Activated naive CD4-positive, alpha-beta T cell treated with anti-CD3 and anti-CD28 coated beads, Interleukin-2, amount 10 ng/mL, durations not matched to agents 7 days and 5 days (primary cell): ENCODE data around the gene UROD.
"Not testable (repeated sequence)": the region's sequence is repeated elsewhere in the genome, so short reads cannot be mapped to it uniquely, and the experiment has no call there.

Experiments
- CTCF ChIA-PET: fragments of 350-600 bp; sonication (Branson Sonifier 250); formaldehyde crosslinking; loops from one replicate; lab custom pipeline; 2021; ENCODE audit warnings: antibody characterized with exemption; lab: Charles Lee
- DNase-seq: peaks from one replicate; pipeline ENCODE4 v3.0.0-alpha.2; 2020
- H3K27ac Mint-ChIP-seq: one replicate; pipeline ENCODE4 v1.8.0; 2021; ENCODE audit warnings: mild to moderate bottlenecking, moderate library complexity, mixed read lengths
- H3K27me3 Mint-ChIP-seq: one replicate; pipeline ENCODE4 v1.8.0; 2021; ENCODE audit warnings: mild to moderate bottlenecking, mixed read lengths
- H3K36me3 Mint-ChIP-seq: one replicate; pipeline ENCODE4 v1.8.0; 2021; ENCODE audit warnings: mixed read lengths
- H3K4me1 Mint-ChIP-seq: one replicate; pipeline ENCODE4 v1.8.0; 2021; ENCODE audit warnings: mixed read lengths
- H3K4me3 Mint-ChIP-seq: one replicate; pipeline ENCODE4 v1.8.0; 2021; ENCODE audit warnings: mild to moderate bottlenecking, moderate library complexity, mixed read lengths
- H3K9me3 Mint-ChIP-seq: one replicate; pipeline ENCODE4 v1.8.0; 2021; ENCODE audit warnings: mixed read lengths

Gene UROD

GRCh38 chr1:45001576-45001975 is 10.5 kb upstream of the UROD start:
- peaks cover 30% of the 10 kb centered on the region for H3K36me3 Mint-ChIP-seq
- H3K9me3 Mint-ChIP-seq, H3K27ac Mint-ChIP-seq, H3K4me3 Mint-ChIP-seq, DNase-seq, CTCF ChIA-PET, H3K27me3 Mint-ChIP-seq, H3K4me1 Mint-ChIP-seq: not testable (repeated sequence)

GRCh38 chr1:45002650-45003645 is 9.1 kb upstream of the UROD start:
- DNase-seq, result no peak
- CTCF ChIA-PET, result interaction anchor here (1.1 to 1.5 kb wide), 2 partner anchors 15 to 167 kb away, joined by 4 read pairs; no protein-coding TSS in a partner anchor
- Mint-ChIP-seq H3K27me3 (no peaks in the 10 kb centered on the region), H3K4me3 (no peak overlapping the region), H3K36me3 (peaks cover 35% of the 10 kb centered on the region), H3K9me3 (no peaks in the 10 kb centered on the region), H3K27ac (no peak overlapping the region), H3K4me1 (peaks cover 8% of the 10 kb centered on the region)

GRCh38 chr1:45003741-45004140 is 8.3 kb upstream of the UROD start:
- H3K4me1 Mint-ChIP-seq, result peaks cover 8% of the 10 kb centered on the region
- H3K27ac Mint-ChIP-seq, result no peak overlapping the region
- no peaks in the 10 kb centered on the region for H3K9me3 Mint-ChIP-seq
- peaks cover 40% of the 10 kb centered on the region for H3K36me3 Mint-ChIP-seq
- CTCF ChIA-PET, result interaction anchor here (1.5 kb wide), 1 partner anchor 15 kb away, joined by 4 read pairs; no protein-coding TSS in a partner anchor
- H3K27me3 Mint-ChIP-seq, result no peaks in the 10 kb centered on the region
- H3K4me3 Mint-ChIP-seq, result no peak overlapping the region
- no peak for DNase-seq

GRCh38 chr1:45004281-45004920 is 7.7 kb upstream of the UROD start:
- Mint-ChIP-seq H3K36me3 (peaks cover 40% of the 10 kb centered on the region), H3K4me1 (peaks cover 11% of the 10 kb centered on the region), H3K27ac (no peak overlapping the region), H3K27me3 (no peaks in the 10 kb centered on the region), H3K9me3 (no peaks in the 10 kb centered on the region), H3K4me3 (no peak overlapping the region)
- DNase-seq, result no peak
- CTCF ChIA-PET, result interaction anchor here (1.3 kb wide), 1 partner anchor 14 kb away, joined by 3 read pairs; no protein-coding TSS in a partner anchor

GRCh38 chr1:45005761-45006160 is 6.3 kb upstream of the UROD start:
- H3K4me1 Mint-ChIP-seq, result peaks cover 17% of the 10 kb centered on the region
- CTCF ChIA-PET, result interaction anchor here (0.8 to 1.3 kb wide), 2 partner anchors 10 to 12 kb away, joined by 3 read pairs; no protein-coding TSS in a partner anchor
- H3K36me3 Mint-ChIP-seq, result peaks cover 39% of the 10 kb centered on the region
- no peak for DNase-seq
- no peak overlapping the region for H3K4me3 Mint-ChIP-seq
- H3K27me3 Mint-ChIP-seq, result no peaks in the 10 kb centered on the region
- H3K27ac Mint-ChIP-seq, result no peak overlapping the region
- H3K9me3 Mint-ChIP-seq, result no peaks in the 10 kb centered on the region

GRCh38 chr1:45007311-45007710 is 4.7 kb upstream of the UROD start:
- peaks cover 32% of the 10 kb centered on the region for H3K36me3 Mint-ChIP-seq
- H3K4me1 Mint-ChIP-seq, result peaks cover 23% of the 10 kb centered on the region
- CTCF ChIA-PET, result no interaction called here

GRCh38 chr1:45008076-45008475 is 4.0 kb upstream of the UROD start:
- Mint-ChIP-seq H3K4me1 (peaks cover 29% of the 10 kb centered on the region), H3K4me3 (no peak overlapping the region), H3K27me3 (no peaks in the 10 kb centered on the region), H3K9me3 (no peaks in the 10 kb centered on the region), H3K27ac (no peak overlapping the region), H3K36me3 (peaks cover 26% of the 10 kb centered on the region)
- CTCF ChIA-PET, result no interaction called here
- no peak for DNase-seq

More at GRCh38 chr1:45007311-45007710, 4.7 kb upstream of the UROD start:
- H3K9me3 Mint-ChIP-seq, result no peaks in the 10 kb centered on the region
- DNase-seq, result no peak
- H3K27me3 Mint-ChIP-seq, result no peaks in the 10 kb centered on the region
- no peak overlapping the region for H3K27ac Mint-ChIP-seq
- no peak overlapping the region for H3K4me3 Mint-ChIP-seq

GRCh38 chr1:45008516-45008915 is 3.5 kb upstream of the UROD start:
- Mint-ChIP-seq H3K36me3 (peaks cover 24% of the 10 kb centered on the region), H3K27ac (no peak overlapping the region), H3K27me3 (no peaks in the 10 kb centered on the region), H3K9me3 (no peaks in the 10 kb centered on the region), H3K4me1 (peaks cover 33% of the 10 kb centered on the region), H3K4me3 (no peak overlapping the region)
- CTCF ChIA-PET, result no interaction called here
- no peak for DNase-seq

GRCh38 chr1:45009296-45009865 is 2.7 kb upstream of the UROD start:
- peaks cover 39% of the 10 kb centered on the region for H3K4me1 Mint-ChIP-seq
- CTCF ChIA-PET, result interaction anchor here (0.7 to 12.4 kb wide), 3 partner anchors 65 to 290 kb away, joined by 3 to 386 read pairs (median 3); partner anchors contain the start of gene PTCH2
- H3K4me3 Mint-ChIP-seq, result peak overlapping the region; percentile 74
- no peaks in the 10 kb centered on the region for H3K27me3 Mint-ChIP-seq
- no peak for DNase-seq
- H3K9me3 Mint-ChIP-seq, result no peaks in the 10 kb centered on the region
- H3K27ac Mint-ChIP-seq, result peak overlapping the region; percentile 77
- peaks cover 24% of the 10 kb centered on the region for H3K36me3 Mint-ChIP-seq

- CTCF ChIA-PET, result interaction anchor here (0.5 to 12.4 kb wide), 12 partner anchors 22 to 483 kb away, joined by 3 to 386 read pairs (median 4); partner anchors contain the start of genes BEST4, PTCH2 and TESK2
- Mint-ChIP-seq H3K27ac (peak overlapping the region; percentile 77), H3K4me1 (peaks cover 42% of the 10 kb centered on the region), H3K27me3 (no peaks in the 10 kb centered on the region), H3K36me3 (peaks cover 21% of the 10 kb centered on the region), H3K4me3 (peak overlapping the region; percentile 74), H3K9me3 (no peaks in the 10 kb centered on the region)
- DNase-seq, result peak; percentile 60
Measured at GRCh38 chr1:45009956-45010854, 1.8 kb upstream of the UROD start.

GRCh38 chr1:45010855-45011811 is 921 bp upstream of the UROD start, which contains the start of gene HECTD3:
TSS of gene HECTD3 (minus strand) at chr1:45011324. CDS start at chr1:45011257, 67 bp downstream.
- Mint-ChIP-seq H3K9me3 (no peaks in the 10 kb centered on the region), H3K4me1 (peaks cover 42% of the 10 kb centered on the region), H3K27ac (peak within 1 kb of the TSS; percentile 88), H3K4me3 (peak within 1 kb of the TSS; percentile 74), H3K27me3 (no peaks in the 10 kb centered on the region), H3K36me3 (peaks cover 16% of the 10 kb centered on the region)
- peak; percentile 82 for DNase-seq
- CTCF ChIA-PET, result interaction anchor here (0.6 to 12.4 kb wide), 20 partner anchors 11 to 490 kb away, joined by 3 to 386 read pairs (median 4); partner anchors contain the start of genes BEST4, PLK3, RNU5D-1 and TESK2
